Activated T-helper 1 cell treated with anti-CD3 and anti-CD28 coated beads, Interleukin-2, amount 50 U/mL, for 16 hours (primary cell): ENCODE data around the gene GDF7.

Experiments used
- DNase-seq, 2 donors: peaks; one replicate each; pipeline ENCODE4 v3.0.0-alpha.2; 2020; ENCODE audit warnings: low read depth in 1 of 2, low spot score in 1 of 2

GDF7 gene

GRCh38 chr2:20666304-20667150, at the start of gene GDF7:
Gene GDF7 (plus strand): TSS chr2:20667144. CDS start chr2:20667240, 96 bp downstream.
- DNase-seq, result no peak

GRCh38 chr2:20617892-20618467, 49.0 kb upstream of the GDF7 start:
- no peak for DNase-seq

- no peak for DNase-seq
These were observed 48.5 kb upstream of the GDF7 start for GRCh38 chr2:20618468-20618885.

GRCh38 chr2:20618886-20619521, 47.9 kb upstream of the GDF7 start:
- no peak for DNase-seq

- no peak for DNase-seq
These were observed 47.3 kb upstream of the GDF7 start for GRCh38 chr2:20619624-20620024.

- DNase-seq, result no peak
These were observed 46.7 kb upstream of the GDF7 start for GRCh38 chr2:20620271-20620681.

DNA sequence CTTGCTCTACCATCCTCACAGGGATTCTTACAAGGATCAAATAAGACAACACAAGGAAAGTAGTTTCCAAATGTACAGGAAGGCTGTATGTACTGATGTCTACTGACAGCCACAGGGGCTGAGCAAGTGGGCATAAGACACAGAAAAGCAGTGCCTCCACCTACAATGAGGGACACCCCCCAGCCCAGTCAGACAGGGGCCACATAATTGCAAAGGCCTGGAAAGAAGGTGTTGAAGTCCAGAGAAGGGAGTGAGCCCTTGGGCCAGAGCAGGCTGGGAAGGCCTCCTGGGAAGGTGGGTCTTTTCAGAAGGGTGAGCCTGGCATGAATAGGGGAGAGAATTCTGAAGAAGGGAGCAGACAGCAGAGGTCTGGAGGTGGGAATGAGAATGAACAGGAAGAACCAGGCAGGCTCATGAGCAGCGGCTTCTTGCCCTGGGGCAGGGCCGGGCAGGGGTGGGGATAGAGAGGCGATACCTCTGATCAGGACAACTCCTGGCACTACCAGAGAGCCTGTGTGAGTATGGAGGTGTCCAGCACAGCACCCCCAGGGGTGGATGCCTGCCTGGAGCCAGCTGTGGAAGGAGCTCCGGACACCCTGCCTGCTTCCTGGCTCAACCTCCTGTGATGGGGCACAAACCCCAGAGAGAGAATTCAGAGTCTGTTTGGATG, 46.1 kb upstream of the GDF7 start:
- no peak for DNase-seq

- no peak for DNase-seq
These were observed 45.3 kb upstream of the GDF7 start for GRCh38 chr2:20621366-20622295.

GRCh38 chr2:20622296-20622686, 44.7 kb upstream of the GDF7 start:
- DNase-seq, result no peak

DNA sequence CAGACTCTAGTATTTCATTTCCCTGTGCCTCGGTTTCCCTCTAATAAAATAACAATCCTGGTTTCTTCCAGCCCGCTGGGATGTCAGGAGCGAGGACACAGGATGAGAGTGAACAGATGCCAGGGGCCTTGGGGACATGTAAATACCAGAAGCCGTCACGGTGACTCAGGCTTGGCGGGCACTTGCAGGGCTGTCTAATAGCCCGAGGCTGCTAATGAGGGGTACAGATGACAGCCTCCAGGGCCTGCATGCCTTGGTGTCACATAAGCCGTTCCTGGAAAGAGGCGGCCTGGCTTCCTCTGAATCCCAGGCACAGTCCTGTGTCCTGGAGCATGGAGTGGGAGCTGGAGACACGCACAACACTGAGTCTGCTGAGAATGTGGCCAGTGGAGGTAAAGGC, 44.2 kb upstream of the GDF7 start:
- DNase-seq, result no peak

- no peak for DNase-seq
These were observed 43.7 kb upstream of the GDF7 start for GRCh38 chr2:20623241-20623640.

DNA sequence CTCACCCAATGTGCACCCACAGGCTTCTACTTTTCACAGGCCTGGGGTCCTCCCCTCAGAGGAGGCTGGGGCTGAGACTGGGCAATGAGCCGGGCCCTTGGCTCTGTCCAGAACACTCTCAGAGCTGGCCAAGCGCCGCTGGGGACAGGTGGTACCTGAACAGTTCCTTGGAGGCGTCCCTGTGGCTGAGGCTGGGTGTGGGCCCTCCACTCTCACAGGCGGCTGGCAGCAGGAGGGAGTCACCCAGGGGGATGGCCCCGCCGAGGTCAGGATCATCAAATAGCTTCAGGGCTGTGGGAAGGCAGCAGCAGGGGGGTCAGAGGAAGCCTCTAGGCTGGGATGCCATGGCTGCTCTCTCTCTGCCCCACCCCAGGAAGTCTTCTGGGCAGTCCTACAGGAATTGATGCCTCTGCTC, 43.2 kb upstream of the GDF7 start:
- no peak for DNase-seq

GRCh38 chr2:20624156-20624883, 42.6 kb upstream of the GDF7 start:
- DNase-seq, result no peak

- no peak for DNase-seq
These were observed 42.0 kb upstream of the GDF7 start for GRCh38 chr2:20624884-20625485.

DNA sequence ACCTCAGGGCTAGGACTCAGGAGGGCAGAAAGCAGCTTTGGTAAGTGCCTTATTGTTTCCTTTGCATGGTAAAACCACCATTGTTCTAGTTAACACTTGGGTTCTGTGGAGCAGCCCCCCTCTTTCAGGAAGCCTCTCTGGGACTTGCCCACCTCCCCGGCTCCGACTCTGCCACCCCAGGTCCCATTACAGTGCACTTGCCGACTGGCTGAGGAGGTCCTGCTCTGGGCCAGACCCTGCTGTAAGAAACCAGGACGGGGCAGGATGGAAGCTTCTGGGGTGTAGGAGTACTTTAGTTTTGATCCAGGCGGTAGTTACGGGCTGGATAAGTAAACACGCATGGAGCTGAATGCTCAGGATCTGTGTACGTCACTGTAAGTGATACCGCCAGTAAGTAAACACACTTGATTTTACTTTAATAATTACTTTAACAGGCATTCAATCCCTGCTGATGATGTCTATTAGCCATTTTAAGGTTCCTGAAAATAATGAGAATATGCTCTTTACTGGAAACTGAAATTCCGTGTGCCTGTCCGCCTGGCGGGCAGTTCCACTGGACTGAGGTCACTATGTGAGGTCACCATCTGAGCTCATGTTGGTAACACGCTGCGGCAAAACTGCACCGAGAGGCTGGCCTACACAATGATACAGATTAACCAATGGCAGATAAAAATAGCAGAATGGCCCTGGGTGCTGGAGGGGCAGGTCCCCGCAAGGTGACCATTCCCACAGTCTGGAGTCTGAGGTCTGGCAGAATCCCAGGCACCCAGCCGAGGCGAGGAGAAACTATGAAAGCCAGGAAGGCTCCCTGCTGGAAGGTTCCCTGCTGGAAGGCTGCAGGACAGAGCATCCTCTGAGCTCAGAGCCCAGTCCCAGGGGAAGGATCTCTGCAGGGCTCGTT, 41.2 kb upstream of the GDF7 start:
- DNase-seq, result no peak

- DNase-seq, result no peak
These were observed 40.6 kb upstream of the GDF7 start for GRCh38 chr2:20626392-20626697.

- DNase-seq, result no peak
These were observed 40.0 kb upstream of the GDF7 start for GRCh38 chr2:20626698-20627513.
